ENCODE results near the gene GHITM.
"Not testable (repeated sequence)": the region's sequence is repeated elsewhere in the genome, so short reads cannot be mapped to it uniquely, and the experiment has no call there.

GHITM gene

GRCh38 chr10:84139126-84140035 lies at the start of gene GHITM:
TSS of gene GHITM (plus strand) at chr10:84139509. CDS start at chr10:84141501, 1,992 bp downstream.
- DNase-seq (ENCODE audit: low spot score), result peak; percentile 99

GRCh38 chr10:84095811-84096497 lies 43.4 kb upstream of the GHITM start:
- DNase-seq (ENCODE audit: low spot score), result peak; percentile 22

GRCh38 chr10:84097787-84098353 lies 41.4 kb upstream of the GHITM start:
- peak; percentile 22 for DNase-seq (ENCODE audit: low spot score)

GRCh38 chr10:84098667-84099066 lies 40.6 kb upstream of the GHITM start:
- DNase-seq (ENCODE audit: low spot score), result no peak

GRCh38 chr10:84101042-84101441 lies 38.3 kb upstream of the GHITM start:
- DNase-seq (ENCODE audit: low spot score), result no peak

- DNase-seq (ENCODE audit: low spot score), result no peak
Measured at GRCh38 chr10:84108797-84109196, 30.5 kb upstream of the GHITM start.

GRCh38 chr10:84109772-84110171 lies 29.5 kb upstream of the GHITM start:
- DNase-seq (ENCODE audit: low spot score), result not testable (repeated sequence)

- not testable (repeated sequence) for DNase-seq (ENCODE audit: low spot score)
Measured at GRCh38 chr10:84113468-84113867, 25.8 kb upstream of the GHITM start.

- no peak for DNase-seq (ENCODE audit: low spot score)
Measured at GRCh38 chr10:84114088-84114667, 25.1 kb upstream of the GHITM start.

GRCh38 chr10:84117204-84117603 lies 22.1 kb upstream of the GHITM start:
- not testable (repeated sequence) for DNase-seq (ENCODE audit: low spot score)

GRCh38 chr10:84117686-84118394 lies 21.5 kb upstream of the GHITM start:
- no peak for DNase-seq (ENCODE audit: low spot score)

- no peak for DNase-seq (ENCODE audit: low spot score)
Measured at GRCh38 chr10:84118395-84119006, 20.8 kb upstream of the GHITM start.

GRCh38 chr10:84123362-84123761 lies 15.9 kb upstream of the GHITM start:
- DNase-seq (ENCODE audit: low spot score), result no peak

GRCh38 chr10:84125910-84126784 lies 13.2 kb upstream of the GHITM start:
- not testable (repeated sequence) for DNase-seq (ENCODE audit: low spot score)

- no peak for DNase-seq (ENCODE audit: low spot score)
Measured at GRCh38 chr10:84126785-84127167, 12.5 kb upstream of the GHITM start.

- DNase-seq (ENCODE audit: low spot score), result no peak
Measured at GRCh38 chr10:84135836-84136235, 3.5 kb upstream of the GHITM start.

GRCh38 chr10:84137811-84138210 lies 1.5 kb upstream of the GHITM start:
- DNase-seq (ENCODE audit: low spot score), result no peak

- DNase-seq (ENCODE audit: low spot score), result no peak
Measured at GRCh38 chr10:84138478-84139125, 707 bp upstream of the GHITM start.

- DNase-seq (ENCODE audit: low spot score), result peak; percentile 19
Measured at GRCh38 chr10:84140036-84140379, 699 bp downstream of the GHITM start.

- DNase-seq (ENCODE audit: low spot score), result no peak
Measured at GRCh38 chr10:84147347-84147746, 8.0 kb downstream of the GHITM start.
